Measurements from ENCODE around the gene USE1. TPM values are rescaled to one million over a fixed set of nuclear protein-coding genes. Genes with fewer than 3 reads are reported as not detected.

USE1 gene
- total RNA-seq, 6 donors from 2014 or later = 21.6 to 49.3 (median 23.9) TPM

DNA sequence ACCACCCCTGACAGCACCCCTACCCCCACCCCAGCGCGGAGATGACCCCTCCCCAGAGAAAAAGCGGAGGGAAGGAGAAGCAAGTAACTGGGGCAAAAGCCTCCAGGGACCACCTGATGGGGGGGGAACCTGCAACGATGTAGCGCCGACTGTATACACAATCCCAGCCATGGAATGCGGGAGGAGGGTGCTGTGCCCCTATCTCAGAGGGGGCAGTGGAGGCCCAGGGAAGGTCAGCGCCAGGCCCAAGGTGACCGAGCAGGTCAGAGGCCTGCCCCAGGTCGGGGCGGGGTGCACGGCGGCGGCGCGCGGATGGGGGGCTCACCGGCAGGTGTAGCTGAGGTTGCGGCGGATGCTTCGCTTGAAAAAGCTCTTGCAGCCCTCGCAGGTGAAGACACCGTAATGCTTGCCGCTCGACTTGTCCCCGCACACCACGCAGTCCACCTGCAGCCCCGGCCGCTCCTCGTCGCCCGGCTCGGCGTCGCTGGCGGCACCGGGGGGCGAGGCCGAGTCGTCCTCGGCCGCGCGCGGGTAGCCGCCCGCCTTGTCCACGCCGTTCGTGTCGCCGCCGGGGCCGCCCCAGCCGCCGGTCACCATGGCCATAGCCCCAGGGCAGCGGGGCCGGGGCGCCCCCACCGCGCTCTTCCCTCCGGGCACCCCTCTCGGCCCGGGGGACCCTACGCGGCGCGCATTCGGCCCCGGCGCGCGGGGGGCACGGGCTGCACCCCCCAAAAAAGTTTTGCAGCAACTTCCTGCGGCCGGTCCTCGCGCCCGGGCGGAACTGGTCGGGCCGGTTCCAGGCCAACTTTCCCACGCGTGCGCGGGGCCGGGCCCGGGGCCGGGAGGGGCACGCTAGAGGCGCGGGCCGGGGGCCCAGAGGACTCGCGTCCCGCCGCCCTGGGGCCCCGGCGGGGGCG is 29.7 kb downstream of the USE1 start:
- peak overlapping the region; percentile 81 to 90 (median 88) for H3K27ac ChIP-seq
- 0 to 10% methylated on average over 8 to 10 of the region's 100 CpGs for WGBS, 2 donors
- no peak for ATAC-seq (ENCODE audit: low FRiP score in 2 of 2)
- no peaks in the 10 kb centered on the region for H3K27me3 ChIP-seq
- H3K36me3 ChIP-seq = peaks cover 0 to 6% (median 2%) of the 10 kb centered on the region in 4 donors
- H3K9me3 ChIP-seq = no peaks in the 10 kb centered on the region
- H3K4me3 ChIP-seq = peak overlapping the region; percentile 92 to 97 (median 96)
- H3K4me1 ChIP-seq = peaks cover 28 to 63% (median 52%) of the 10 kb centered on the region in 4 donors
- peak in 1 of 2 donors; percentile 93 for DNase-seq
- no peak for TF ChIP-seq POLR2A (IDR thresholded peaks at IDR 0.05)
- no peak for TF ChIP-seq EP300 (IDR thresholded peaks at IDR 0.05)
- TF ChIP-seq, protein P1, sequence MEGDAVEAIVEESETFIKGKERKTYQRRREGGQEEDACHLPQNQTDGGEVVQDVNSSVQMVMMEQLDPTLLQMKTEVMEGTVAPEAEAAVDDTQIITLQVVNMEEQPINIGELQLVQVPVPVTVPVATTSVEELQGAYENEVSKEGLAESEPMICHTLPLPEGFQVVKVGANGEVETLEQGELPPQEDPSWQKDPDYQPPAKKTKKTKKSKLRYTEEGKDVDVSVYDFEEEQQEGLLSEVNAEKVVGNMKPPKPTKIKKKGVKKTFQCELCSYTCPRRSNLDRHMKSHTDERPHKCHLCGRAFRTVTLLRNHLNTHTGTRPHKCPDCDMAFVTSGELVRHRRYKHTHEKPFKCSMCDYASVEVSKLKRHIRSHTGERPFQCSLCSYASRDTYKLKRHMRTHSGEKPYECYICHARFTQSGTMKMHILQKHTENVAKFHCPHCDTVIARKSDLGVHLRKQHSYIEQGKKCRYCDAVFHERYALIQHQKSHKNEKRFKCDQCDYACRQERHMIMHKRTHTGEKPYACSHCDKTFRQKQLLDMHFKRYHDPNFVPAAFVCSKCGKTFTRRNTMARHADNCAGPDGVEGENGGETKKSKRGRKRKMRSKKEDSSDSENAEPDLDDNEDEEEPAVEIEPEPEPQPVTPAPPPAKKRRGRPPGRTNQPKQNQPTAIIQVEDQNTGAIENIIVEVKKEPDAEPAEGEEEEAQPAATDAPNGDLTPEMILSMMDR (IDR thresholded peaks at IDR 0.05) = no peak

DNA sequence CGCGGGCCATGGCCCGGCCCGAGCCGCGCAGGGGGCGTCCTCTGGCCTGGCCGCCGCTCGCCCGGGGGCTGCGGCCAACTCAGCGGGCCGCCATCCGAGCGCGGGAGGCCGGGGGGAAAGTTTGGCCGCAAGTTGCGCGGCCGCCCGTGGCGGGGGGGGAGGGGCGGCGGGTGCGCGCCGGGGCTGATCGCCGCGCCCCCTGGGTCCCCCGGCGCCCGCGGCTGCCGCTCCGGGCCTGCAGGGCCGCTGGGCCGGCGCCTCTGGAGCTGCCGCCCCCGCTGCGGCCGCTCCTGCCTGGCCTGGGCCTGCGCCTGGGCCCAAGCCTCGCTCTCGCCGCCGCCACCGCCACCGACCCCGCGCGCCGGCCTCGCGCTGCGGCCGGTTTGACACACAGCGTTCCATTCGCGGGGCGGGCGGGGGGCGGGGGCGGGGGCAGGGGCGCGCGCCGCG is 30.4 kb downstream of the USE1 start, which contains the start of gene NR2F6:
NR2F6 (minus strand) TSS at position 385 of the 450 bp plus-strand sequence. CDS start 699 bp downstream, outside the sequence.
- peaks cover 0 to 5% (median under 1%) of the 10 kb centered on the region in 4 donors for H3K36me3 ChIP-seq
- H3K4me1 ChIP-seq = peaks cover 28 to 56% (median 45%) of the 10 kb centered on the region in 4 donors
- no CpG with 5 or more reads among the region's 72 CpGs for WGBS, 2 donors
- peak within 1 kb of the TSS; percentile 92 to 97 (median 96) for H3K4me3 ChIP-seq
- H3K27me3 ChIP-seq = no peaks in the 10 kb centered on the region
- DNase-seq (no peak), ATAC-seq (ENCODE audit: low FRiP score in 2 of 2) (no peak)
- H3K9me3 ChIP-seq = no peaks in the 10 kb centered on the region
- peak within 1 kb of the TSS; percentile 81 to 92 (median 90) for H3K27ac ChIP-seq
- TF ChIP-seq, protein P1 (IDR thresholded peaks at IDR 0.05) = no peak
- TF ChIP-seq POLR2AphosphoS5 (IDR thresholded peaks at IDR 0.05) (peak; percentile 39 to 64), EP300 (IDR thresholded peaks at IDR 0.05) (no peak), POLR2A (IDR thresholded peaks at IDR 0.05) (peak in 1 of 4 donors; percentile 24)

GRCh38 chr19:17246681-17247425 is 31.7 kb downstream of the USE1 start:
- H3K9me3 ChIP-seq = no peaks in the 10 kb centered on the region
- DNase-seq (peak in 1 of 2 donors; percentile 88), ATAC-seq (ENCODE audit: low FRiP score in 2 of 2) (peak; percentile 12 to 42)
- TF ChIP-seq EP300 (IDR thresholded peaks at IDR 0.05) (no peak), POLR2A (IDR thresholded peaks at IDR 0.05) (peak in 1 of 4 donors; percentile 8), POLR2AphosphoS5 (IDR thresholded peaks at IDR 0.05) (peak in 1 of 2 donors; percentile 2)
- H3K27me3 ChIP-seq = no peaks in the 10 kb centered on the region
- peak overlapping the region in 3 of 4 donors; percentile 92 to 96 (median 95) for H3K4me3 ChIP-seq
- peaks cover 28 to 46% (median 38%) of the 10 kb centered on the region in 4 donors for H3K4me1 ChIP-seq
- H3K27ac ChIP-seq = peak overlapping the region; percentile 80 to 92 (median 89)
- H3K36me3 ChIP-seq = peaks cover 0 to 10% (median 3%) of the 10 kb centered on the region in 4 donors
- 9 to 14% methylated on average over 16 to 20 of the region's 21 CpGs for WGBS, 2 donors

- Histone ChIP-seq H3K27ac (peak overlapping the region in 3 of 4 donors; percentile 23 to 90 (median 55)), H3K4me1 (peaks cover 16 to 32% (median 26%) of the 10 kb centered on the region in 4 donors), H3K27me3 (no peaks in the 10 kb centered on the region), H3K9me3 (no peaks in the 10 kb centered on the region), H3K36me3 (peaks cover 0 to 19% (median 4%) of the 10 kb centered on the region in 4 donors), H3K4me3 (no peak overlapping the region)
- TF ChIP-seq EP300 (IDR thresholded peaks at IDR 0.05) (no peak), POLR2A (IDR thresholded peaks at IDR 0.05) (no peak), POLR2AphosphoS5 (IDR thresholded peaks at IDR 0.05) (no peak)
- TF ChIP-seq, protein P1 (IDR thresholded peaks at IDR 0.05) = no peak
- DNase-seq = peak in 1 of 2 donors; percentile 75
- 73 to 76% methylated on average over 6 to 17 of the region's 21 CpGs for WGBS, 2 donors
- ATAC-seq (ENCODE audit: low FRiP score in 2 of 2) = no peak
Measured at GRCh38 chr19:17248011-17248776, 33.0 kb downstream of the USE1 start.

All from upper lobe of left lung (tissue), 6 donors.